GM12891 (cell line): Measurements from ENCODE around the gene MRPL4.

ENCODE experiments used
- POLR2A ChIP-seq: IDR thresholded peaks from 2 replicates; pipeline ENCODE4 v1.6.1; 2011; ENCODE audit warnings: low read depth, low read length, control low read depth
- POLR2AphosphoS5 ChIP-seq: IDR thresholded peaks from 2 replicates; pipeline ENCODE4 v1.6.1; 2011; ENCODE audit warnings: low read depth, low read length, control low read depth
- POU2F2 ChIP-seq: IDR thresholded peaks from 2 replicates; pipeline ENCODE4 v1.6.1; 2011; ENCODE audit warnings: low read depth, mild to moderate bottlenecking, control low read depth, low read length, moderate library complexity

GRCh38 chr19:10211061-10211460, 41.0 kb upstream of the MRPL4 start:
- TF ChIP-seq POLR2A, result no peak
- TF ChIP-seq POLR2AphosphoS5, result no peak
- TF ChIP-seq POU2F2, result no peak
